H54 (cell line): ENCODE data around the gene TP53I13.

Source experiments
- DNase-seq: peaks from one replicate; pipeline ENCODE4 v3.0.0; 2011; ENCODE audit warnings: low spot score, mixed read lengths; ENCODE audit not compliant: insufficient read length
- FAIRE-seq: peaks from 3 replicates; lab custom pipeline; 2011; peaks lifted over from hg19 to GRCh38; lab: Jason Lieb, UNC
- POLR2A ChIP-seq: IDR thresholded peaks from 2 replicates; pipeline ENCODE4 v1.6.1; 2011; ENCODE audit warnings: low read depth, mild to moderate bottlenecking, low read length

TP53I13 gene

DNA sequence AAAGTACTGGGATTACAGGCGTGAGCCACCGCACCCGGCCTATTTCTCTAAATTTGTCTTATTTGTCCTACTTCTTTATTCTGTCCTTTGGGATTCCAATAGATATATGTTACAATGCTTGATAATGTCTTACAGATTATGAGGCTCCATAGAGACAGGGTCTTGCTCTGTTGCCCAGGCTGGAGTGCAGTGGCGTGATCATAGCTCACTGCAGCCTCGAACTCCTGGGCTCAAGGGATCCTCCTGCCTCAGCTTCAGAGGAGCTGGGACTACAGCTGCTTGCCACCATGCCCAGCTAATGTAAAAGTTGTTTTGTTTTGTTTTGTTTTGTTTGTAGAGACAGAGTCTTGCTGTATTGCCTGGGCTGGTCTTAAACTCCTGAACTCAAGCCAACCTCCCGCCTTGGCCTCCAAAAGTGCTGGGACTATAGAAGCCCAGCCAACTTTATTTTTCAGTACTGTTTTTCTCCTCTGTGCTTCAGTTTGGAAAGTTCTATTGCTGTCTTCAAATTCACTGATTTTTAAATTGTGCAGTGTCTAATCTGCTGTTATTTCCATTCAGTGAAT, 34.7 kb downstream of the TP53I13 start:
- FAIRE-seq (no peak), DNase-seq (no peak)
- TF ChIP-seq POLR2A = no peak

DNA sequence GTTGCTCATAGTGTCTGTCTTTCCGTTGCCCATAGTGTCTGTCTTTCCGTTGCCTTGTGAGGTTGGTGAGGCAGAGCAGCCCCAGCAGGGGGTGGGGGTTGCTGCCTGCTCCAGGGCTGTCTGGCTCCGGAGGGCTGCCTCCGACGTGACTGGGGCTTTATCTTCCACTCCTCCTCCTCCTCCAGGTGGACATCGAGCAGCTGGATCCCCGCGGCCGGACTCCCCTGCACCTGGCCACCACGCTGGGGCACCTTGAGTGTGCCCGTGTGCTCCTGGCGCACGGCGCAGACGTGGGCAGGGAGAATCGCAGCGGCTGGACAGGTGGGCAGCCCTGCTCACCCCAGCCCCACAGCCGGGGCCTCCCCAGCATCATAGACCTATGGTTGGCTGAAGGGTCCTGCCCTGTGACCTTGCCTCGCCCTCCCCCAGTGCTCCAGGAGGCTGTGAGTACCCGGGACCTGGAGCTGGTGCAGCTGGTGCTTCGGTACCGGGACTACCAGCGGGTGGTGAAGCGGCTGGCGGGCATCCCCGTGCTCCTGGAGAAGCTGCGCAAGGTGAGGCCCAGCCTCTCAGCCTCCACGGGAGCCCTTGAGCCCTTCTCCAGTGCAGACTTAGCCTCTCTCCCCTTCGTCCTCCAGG, 39.2 kb downstream of the TP53I13 start:
- DNase-seq (no peak), FAIRE-seq (no peak)
- no peak for TF ChIP-seq POLR2A

DNA sequence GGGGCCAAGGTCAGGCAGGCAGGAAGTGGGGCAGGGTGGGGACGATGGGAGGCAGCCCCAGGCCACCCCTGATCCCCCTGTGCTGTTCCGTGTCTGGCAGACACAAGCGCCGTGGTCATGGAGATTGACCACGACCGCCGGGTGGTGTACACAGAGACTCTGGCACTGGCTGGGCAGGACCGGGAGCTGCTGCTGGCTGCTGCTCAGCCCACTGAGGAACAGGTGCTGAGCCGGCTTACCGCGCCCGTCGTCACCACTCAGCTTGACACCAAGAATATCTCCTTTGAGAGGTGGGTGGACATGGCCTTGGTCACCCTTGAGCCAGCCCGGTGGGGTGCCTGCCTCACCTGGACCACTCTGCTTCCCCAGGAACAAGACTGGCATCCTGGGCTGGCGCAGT, 40.5 kb downstream of the TP53I13 start:
- FAIRE-seq (no peak), DNase-seq (no peak)
- no peak for TF ChIP-seq POLR2A

DNA sequence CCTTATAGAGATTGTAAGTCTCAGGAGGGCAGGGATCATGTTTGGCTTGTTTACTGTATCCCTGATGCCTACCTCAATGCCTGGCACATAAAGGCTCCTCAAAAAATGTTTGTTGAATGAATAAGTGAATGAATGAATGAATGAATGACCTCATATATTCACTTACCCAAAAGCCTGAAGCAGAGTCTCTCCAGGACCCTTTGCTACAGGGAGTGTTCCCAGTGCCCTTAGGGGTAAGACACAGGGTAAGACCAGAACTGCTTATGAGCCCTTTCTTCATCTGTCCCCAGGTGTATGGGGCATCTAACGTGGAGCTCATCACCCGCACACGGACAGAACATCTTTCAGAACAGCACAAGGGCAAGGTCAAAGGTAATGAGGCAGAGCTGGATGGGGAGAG, 41.9 kb downstream of the TP53I13 start:
- TF ChIP-seq POLR2A = no peak
- DNase-seq (no peak), FAIRE-seq (no peak)

DNA sequence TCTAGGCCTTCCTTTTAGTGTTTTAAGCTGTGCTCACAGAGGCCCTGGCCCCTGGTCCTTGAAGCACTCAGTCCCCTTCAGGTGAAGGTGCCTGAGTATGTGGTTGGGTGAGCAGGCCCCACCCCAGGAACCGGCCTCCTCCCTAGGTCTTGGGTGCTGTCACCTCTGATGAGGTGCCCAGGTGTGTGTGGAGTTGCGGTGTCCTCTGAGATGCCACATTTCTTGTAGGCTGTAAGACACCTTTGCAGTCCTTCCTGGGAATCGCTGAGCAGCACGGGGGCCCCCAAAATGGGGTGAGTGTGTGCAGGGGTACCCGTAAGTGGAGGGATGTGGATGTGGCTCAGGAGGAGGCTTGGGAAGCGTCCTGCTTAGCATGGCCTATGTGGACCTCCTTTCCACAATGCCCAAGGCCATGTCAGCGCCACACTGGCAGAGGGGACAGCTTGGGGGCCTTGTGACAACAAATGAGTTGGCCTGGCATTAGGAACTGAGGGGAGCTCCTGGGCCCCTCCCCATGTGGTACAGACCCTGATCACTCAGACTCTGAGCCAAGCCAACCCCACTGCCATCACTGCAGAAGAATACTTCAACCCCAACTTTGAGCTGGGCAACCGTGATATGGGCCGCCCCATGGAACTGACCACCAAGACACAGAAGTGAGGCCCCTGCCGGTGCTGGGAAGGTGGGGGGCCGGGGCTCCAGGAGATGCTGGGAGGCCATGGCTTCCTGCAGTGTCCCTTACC, 43.0 kb downstream of the TP53I13 start:
- DNase-seq = no peak
- no peak for TF ChIP-seq POLR2A
- FAIRE-seq = no peak

DNA sequence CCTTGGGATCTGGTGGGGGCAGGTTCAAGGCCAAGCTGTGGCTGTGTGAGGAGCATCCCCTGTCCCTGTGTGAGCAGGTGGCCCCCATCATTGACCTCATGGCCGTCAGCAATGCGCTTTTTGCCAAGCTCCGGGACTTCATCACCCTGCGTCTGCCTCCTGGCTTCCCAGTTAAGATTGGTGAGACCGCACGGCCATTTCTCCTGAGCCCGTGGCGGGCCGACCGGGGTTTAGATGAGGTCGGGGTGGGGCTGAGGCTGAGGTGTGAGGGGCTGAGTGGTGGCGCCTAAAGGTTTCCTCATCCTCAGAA, 43.5 kb downstream of the TP53I13 start:
- DNase-seq (no peak), FAIRE-seq (no peak)
- no peak for TF ChIP-seq POLR2A

DNA sequence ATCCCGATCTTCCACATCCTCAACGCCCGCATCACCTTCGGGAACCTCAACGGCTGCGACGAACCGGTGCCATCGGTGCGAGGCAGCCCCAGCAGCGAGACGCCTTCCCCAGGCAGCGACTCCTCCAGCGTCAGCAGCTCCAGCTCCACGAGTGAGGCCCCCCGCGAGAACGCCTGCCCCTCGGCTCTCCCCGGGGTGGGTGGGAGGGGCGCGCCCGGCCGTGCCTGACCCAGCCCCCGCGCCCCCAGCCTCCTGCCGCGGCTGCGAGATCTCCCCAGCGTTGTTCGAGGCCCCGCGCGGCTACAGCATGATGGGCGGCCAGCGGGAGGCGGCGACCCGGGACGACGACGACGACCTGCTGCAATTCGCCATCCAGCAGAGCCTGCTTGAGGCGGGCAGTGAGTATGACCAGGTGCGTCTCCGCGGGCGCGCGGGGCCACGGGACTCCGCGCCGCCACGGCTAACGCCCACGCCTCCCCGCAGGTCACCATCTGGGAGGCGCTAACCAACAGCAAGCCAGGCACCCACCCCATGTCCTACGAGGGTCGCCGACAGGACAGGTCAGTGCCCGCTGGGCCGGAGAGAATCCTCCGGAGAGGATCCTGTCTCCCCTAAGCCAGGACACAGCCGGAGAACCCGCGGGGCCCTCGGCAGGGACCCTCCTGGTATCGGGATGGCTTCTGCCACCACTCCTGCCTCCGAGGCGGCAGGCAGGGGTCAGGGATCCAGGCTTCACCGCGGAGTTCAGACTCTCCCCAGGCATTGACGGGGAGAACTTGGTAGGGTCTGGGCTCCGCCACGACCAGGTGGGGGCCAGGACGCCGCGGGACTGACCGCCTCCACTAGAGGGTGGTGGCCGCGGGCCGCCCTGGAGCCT, 44.1 kb downstream of the TP53I13 start:
- no peak for TF ChIP-seq POLR2A
- no peak for FAIRE-seq
- no peak for DNase-seq

DNA sequence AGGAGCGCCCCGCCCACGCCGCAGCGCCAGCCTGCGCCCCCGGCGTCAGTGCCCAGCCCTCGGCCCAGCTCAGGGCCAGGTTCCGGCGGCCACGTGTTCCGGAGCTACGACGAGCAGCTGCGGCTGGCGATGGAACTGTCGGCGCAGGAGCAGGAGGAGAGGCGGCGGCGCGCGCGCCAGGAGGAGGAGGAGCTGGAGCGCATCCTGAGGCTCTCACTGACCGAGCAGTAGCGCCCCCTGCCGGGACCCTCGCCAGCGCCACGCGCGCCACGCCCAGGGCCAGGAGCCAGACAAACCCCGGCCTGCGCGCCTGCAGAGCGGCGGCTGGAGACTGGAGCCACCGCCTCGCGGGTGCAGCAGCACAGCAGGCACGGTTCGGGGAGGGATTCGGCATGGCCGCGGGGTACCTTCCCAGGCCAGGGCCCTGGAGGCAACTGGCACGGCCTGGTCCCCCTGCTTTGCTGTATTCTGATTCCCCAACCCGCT, 44.9 kb downstream of the TP53I13 start:
- no peak for FAIRE-seq
- no peak for TF ChIP-seq POLR2A

DNA sequence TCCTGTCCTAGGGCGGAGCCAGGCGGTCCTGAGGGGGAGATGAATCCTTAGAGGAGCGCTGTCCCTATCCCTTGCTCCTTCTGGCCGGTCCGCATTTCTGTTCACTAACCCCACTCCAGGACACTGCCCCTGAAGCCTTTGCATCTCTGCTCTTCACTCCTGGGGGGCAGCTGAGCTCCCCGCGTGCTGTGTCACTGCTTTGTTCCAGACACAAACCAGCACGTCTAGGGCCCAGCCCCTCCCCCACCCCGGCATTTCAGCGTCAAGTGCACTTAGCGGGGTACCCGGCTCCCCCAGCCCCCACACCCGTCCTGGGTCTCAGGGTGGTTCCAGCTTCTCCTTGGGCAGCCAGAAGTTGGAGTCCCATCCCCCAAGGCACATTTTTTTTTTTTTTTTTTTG, 45.4 kb downstream of the TP53I13 start:
- no peak for DNase-seq
- FAIRE-seq = no peak
- no peak for TF ChIP-seq POLR2A

More for the DNA sequence above, 44.9 kb downstream of the TP53I13 start:
- no peak for DNase-seq

DNA sequence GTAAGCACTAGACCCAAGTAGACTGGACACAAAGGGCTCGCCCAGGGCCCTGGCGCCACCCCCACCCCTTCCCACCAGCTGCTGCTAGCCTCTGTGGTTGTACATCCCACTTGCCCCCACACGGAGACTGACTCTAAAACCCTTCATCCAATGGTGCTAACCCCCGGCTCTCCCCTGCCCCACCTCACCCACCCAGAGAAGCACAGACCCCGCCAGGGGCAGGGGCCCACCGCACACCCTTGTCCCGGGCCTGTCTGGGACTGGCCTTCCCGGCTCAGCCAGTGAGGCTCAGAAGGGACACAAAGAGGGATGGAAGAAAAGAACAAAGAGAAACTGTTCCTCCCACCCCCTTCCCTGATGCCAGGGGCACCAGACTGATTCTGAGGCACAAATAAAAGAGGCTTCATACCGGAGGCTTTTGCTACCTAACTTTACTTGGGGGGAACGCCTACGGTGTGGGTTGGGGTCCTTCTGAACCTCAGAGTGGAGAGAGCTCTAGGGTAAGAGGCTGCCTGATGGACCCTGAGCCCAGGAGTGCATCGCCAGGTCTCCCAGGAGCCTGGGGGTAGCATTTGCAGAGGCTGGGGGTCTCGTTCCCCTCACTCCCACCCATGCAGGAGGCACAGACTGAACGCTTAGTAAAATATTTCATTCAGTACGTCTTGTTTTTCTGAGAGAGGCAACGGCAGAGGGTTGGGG, 46.0 kb downstream of the TP53I13 start:
- DNase-seq = no peak
- FAIRE-seq = no peak
- TF ChIP-seq POLR2A = no peak

DNA sequence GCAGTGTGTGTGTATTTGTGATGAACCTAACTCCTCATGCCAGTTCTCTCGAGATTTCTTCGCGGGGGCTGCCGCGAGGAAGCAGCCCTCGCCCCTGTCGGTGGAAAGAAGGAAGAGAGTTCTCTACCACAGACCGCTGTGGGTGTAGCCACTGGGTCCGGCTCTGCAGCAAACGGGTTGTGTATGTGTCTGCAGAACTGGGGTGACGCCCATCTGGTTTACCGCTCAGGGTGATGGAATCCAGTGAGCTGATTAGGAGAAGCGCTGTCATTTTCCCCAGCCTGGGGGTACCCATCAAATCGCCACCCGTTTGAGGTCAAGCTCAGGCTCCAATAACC, 46.5 kb downstream of the TP53I13 start:
- no peak for DNase-seq
- TF ChIP-seq POLR2A = no peak
- FAIRE-seq = no peak

DNA sequence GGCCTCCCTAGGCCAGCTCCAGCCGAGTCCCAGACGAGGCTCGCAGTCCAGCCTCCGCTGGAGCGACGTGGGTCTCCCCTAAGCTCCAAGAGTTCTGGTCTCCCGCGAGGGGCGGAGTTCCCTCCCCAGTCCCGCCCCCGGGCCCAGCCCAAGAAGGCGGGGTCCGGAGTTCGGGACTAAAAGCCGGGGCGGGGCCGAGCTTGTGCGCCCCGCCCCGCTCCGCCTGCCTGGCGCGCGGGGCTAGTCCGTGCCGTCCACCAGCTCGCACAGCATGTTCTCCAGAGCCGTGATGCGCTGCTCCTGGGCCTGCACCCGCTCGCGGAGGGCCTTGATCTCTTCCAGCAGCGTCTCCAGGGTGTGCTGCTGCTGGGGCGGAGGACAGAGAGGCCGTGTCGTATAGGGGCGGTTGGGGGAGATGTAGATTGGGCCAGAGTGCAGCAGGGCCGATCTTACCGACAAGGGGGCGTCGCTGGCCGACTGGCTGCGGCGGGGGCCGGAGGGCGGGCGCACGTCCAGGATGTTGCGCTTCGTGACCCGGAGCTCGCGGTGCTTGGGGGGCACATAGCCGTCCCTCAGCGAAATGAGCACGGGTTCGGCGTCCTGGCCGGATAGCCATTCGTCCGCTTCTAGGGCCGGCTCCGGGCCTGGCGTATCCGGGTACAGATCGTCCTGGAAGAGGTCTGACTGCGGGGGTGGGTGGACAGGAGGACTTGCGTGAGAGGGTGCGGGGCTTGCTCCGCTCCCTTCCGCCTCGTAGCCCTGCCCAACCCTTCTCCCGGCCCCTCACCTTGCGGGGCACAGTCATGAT, 47.2 kb downstream of the TP53I13 start:
- TF ChIP-seq POLR2A = no peak
- FAIRE-seq (no peak), DNase-seq (no peak)
